ENCODE data around the gene ARHGAP6.

ARHGAP6 gene

GRCh38 chrX:11422525-11422857 lies 243.2 kb downstream of the ARHGAP6 start:
- DNase-seq: no peak

- DNase-seq: peak; percentile 48
These were observed 243.8 kb downstream of the ARHGAP6 start for GRCh38 chrX:11421805-11422524.

DNA sequence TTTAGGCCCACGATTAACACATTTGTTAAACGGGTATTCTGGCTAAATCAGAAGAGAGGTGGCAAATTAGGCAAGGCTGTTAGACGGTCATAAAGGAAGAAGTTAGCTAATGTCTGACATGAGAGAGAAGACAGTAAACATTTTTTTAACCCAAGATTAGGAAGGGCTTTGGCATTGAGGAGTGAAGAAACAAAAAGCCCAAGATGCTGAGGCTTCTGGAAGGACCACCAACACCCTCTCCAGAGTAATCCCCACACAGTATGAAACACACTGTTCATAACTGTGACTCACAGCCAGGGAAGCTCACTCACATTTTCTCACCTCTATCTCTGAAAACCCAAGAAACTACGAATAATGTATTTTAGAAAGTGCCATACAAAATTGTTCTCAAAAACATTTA lies 244.9 kb downstream of the ARHGAP6 start:
- DNase-seq: no peak

DNA sequence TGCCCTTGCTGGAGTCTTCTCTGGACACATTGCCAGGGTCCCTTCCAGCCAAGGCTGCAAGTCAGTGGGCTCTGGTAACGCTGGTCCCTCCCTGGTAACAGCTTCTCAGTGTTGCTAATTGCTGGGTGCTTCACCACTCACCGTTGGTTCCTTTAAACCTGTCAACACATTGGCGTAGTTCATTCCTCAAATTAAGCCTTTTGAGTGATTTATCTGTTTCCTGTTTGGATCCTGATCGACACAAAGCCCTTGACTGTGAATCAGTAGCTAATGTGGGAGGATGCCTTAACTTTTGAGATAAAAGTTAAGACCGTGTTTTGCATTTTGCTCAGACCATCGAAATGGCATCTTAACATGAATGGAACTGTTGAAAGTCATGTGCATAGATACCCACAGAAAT lies 246.6 kb downstream of the ARHGAP6 start:
- DNase-seq: no peak

- no peak for DNase-seq
These were observed 249.1 kb downstream of the ARHGAP6 start for GRCh38 chrX:11416600-11416999.

GRCh38 chrX:11414091-11414490 lies 251.6 kb downstream of the ARHGAP6 start:
- DNase-seq: no peak

DNA sequence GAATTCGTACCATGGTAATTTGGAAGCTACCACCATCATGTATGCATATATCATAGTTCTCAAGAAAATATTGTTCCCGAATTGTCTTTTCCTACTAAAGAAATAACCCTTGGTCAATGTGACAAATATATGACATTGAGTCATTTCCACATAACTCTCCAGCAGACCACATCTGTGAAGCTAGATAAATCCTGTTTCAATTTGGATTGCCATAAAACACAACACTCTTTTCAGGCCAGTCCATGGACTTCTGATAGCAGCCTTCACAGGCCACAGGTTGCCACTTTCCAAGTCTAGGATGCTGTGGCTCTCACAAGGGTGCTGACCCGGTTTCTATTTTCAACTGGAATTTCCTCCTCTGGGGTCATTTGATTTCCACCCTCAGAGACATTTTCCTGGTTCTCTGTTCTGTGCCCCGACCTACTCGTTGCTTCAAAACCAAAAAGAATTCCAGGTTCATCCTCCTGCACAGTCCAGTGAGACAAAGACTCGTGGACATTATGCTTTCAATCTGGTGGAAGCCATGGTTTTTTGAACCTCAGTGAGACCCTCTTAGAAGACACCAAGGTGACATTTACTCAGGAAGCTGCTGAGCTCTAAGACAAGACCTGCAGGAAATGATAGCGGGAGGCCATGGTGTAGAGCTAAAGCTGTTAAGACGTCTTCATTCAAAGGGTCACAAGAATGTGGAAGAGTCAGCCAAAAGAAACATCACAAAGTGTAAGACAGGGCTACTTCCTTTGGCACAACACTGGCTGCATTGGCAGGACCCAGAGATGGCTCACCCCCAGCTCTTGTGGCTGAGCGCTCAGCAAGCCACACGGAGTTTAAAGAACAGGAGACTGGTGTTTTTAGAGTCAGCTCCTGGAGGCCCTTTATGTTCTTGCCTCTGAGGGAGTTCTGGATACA lies 252.8 kb downstream of the ARHGAP6 start:
- no peak for DNase-seq

DNA sequence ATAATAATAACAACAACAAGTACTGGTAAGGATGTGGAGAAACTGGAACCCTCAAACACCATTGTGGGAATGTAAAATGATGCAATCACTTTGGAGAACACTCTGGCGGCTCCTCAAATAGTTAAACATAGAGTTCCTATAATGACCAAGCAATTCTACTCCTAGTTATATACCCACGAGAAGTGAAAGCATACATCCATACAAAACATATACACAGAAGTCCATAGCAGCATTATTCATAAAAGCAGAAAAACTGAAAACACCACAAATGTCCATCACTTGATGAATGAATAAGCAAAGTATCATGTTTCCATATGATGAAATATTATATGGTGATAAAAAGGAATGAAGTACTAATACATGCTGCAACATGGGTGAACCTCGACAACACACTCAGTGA lies 255.8 kb downstream of the ARHGAP6 start:
- DNase-seq: no peak

DNA sequence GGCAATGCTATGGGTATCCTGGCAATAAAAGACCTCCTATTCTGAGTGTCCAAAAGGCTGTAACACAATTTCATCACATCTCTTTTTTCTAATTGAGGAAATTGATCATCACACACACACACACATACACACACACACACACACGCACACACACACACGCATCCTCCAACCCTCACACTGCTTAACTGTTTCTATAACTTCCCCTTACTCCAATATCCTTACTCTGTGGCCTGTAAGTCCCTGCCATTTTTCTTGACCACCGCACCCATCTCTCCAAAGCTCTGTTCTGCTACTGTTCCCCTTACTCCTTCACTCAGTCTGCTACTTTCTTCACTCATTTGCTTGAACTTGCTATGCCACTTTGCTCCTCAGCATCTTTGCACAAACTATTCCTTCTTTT lies 256.9 kb downstream of the ARHGAP6 start:
- no peak for DNase-seq

DNA sequence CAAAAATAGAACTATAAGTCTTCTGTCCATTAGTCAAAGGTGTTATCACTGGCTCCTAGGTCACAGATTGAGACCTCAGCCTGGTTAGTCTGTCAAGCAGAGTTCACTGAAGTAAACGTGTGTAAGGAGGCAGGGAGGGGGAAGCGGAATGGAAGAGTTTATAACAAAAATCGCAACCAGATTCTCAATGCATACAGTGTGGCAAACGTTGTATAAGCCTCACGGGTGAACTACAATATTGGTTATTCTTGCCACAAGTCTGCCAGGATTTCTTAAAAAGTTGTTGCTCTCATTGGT lies 257.7 kb downstream of the ARHGAP6 start:
- DNase-seq: no peak

DNA sequence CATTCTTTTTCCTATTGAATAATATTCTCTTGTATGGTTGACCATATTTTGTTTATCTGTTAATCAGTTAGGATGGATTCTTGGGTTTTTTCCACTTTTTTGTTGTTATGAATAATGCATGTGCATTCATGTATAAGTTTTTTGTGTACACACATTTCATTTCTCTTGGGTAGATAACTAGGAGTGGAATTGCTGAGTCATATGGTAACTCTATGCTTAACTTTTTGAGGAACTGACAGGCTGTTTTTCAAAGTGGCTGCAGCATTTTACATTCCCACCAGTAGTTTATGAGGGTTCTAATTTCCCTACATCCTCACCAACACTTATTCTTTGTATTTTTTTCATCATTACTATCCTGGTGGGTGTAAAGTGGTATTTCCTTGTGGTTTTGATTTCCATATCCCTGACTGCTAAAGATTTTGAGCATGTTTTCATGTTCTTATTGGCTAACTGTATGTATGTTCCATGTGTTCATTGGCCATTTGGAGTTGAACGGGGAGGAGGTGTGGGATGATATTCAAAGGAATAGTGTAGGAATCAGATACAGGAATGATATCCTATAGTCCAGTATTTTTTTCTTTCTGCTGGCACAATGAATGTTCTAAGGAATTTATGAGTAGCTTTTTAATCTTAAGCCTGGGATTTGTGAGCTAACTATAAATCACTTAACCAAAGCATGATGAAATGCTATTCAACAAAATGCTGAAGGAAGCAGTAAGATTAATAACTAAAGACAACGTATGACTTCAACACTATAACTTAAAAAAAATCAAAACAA lies 258.2 kb downstream of the ARHGAP6 start:
- peak; percentile 47 for DNase-seq

- no peak for DNase-seq
These were observed 259.5 kb downstream of the ARHGAP6 start for GRCh38 chrX:11406109-11406765.

- no peak for DNase-seq
These were observed 262.1 kb downstream of the ARHGAP6 start for GRCh38 chrX:11403631-11404030.

DNA sequence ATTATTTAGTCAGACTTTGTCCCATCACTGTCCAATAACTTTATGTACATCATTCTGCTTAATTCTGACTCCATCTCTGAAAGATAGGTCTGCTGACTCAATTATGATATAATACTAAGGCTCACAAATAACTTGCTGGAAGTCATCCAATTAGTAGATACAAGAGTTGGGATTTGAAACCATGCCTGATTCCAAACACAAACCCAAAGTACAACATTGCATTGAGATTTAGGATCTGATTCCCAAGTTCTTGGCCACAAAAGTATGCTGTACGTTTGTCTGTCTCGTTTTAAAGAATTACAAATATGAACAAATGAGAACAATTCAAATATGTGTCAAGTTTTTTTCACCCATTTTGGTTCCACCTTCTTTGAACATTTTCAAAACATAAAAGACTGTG lies 263.8 kb downstream of the ARHGAP6 start:
- DNase-seq: no peak

- DNase-seq: no peak
These were observed 266.1 kb downstream of the ARHGAP6 start for GRCh38 chrX:11399489-11400094.

GRCh38 chrX:11398785-11399184 lies 266.9 kb downstream of the ARHGAP6 start:
- DNase-seq: no peak

DNA sequence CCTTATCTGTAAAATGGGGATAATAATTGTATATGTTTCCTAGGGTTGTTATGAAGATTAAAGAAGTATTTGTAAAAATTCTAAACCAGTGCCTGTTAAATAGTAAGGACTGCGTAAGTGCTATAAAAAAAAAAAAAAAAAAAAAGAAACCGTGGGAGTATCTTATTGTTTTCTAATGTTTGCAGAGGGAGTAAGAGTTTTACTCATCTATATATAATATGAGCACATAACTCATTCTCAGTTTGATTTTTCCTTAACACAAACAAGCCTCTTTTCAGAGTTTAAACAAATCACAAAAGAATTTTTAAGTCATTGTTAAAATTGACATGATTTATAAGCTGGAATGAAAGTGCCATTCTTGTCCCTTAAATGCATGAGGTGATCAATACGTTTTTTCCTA lies 267.6 kb downstream of the ARHGAP6 start:
- no peak for DNase-seq

- DNase-seq: no peak
These were observed 268.0 kb downstream of the ARHGAP6 start for GRCh38 chrX:11397680-11398079.

GRCh38 chrX:11395859-11396258 lies 269.9 kb downstream of the ARHGAP6 start:
- DNase-seq: no peak

DNA sequence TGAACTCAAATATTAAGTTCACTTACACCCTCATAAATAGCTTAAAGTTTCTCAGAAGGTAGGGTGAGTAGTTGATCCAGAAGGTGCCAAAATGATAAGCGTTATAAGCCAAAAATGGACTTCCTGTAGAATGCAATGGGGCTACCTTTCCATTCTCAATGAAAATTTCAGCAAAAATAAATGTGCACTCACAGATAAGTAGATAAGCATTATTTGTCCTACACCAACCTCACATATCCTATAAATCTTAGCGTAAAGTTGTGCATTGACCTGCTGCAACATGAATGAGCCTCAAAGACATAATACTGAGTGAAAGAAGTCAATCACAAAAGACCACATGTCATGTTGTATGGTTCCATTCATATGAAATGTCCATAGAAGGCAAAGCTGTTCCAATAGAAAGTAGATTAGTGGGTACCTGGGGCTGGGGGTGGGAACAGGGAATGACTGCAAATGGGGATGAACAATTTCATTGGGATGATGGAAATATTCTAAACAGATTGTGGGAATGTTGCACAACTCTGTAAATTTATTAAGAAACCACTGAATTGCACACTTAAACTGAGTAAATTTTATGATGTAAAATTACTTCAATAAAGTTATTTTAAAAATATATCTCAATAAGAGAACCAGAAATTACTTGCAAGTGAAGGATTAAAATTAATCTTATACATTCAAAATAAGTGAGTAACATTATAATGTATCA lies 271.6 kb downstream of the ARHGAP6 start:
- DNase-seq: peak; percentile 24

- no peak for DNase-seq
These were observed 278.9 kb downstream of the ARHGAP6 start for GRCh38 chrX:11386812-11387211.

DNA sequence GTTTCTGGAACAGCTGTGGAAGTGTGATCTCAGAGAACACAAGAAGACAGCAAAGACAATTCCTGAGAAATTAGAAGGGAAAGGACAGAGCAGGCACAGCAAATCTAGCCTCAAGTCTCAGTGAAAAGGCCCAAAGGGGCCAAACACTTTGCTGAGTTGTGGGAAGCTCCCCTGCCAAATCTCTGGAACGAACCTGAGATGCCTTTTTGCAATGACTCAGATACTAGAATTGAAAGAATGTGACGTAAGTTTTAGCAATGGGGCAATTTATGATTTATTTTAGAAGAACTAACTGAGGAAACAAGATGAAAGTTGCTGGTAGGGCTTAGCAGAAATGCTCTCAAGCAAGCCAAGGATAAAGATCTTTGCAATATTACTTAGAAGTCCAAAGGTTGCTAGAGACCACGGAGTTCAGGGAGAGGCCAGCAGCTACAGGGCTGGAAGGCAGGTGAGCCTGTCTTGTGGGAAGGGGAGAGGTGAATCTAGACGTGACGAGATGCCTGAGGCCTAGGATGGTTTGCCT lies 279.7 kb downstream of the ARHGAP6 start:
- DNase-seq: no peak

Measured in hematopoietic multipotent progenitor cell treated with erythropoietin and hydrocortisone succinate and interleukin-3 and kit ligand, for 6 days (in vitro differentiated cells).